ENCODE results near the gene MYO15B.
"Not testable (repeated sequence)": the region's sequence is repeated elsewhere in the genome, so short reads cannot be mapped to it uniquely, and the experiment has no call there.

The MYO15B gene

DNA sequence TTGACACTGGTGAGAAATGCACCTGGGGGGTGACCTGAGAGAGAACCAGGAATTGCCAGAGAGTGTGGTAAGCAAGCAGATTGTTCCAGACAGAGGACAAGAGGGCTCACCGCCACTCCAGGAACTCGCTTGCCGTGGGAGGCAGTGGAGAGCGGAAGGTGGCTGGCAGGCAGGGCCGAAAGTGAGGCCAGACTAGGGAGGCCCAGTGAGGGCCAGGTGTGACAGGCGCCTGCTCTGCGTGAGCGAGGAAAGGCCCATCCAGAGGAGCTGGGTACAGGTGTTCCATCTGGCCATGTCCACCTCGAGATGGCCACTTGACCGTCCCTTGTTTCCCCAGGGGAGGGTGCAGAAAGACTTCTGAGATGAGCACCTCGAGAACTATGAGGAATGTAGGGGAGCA lies 11.9 kb upstream of the MYO15B start:
- no peak for TF ChIP-seq CTCF (IDR thresholded peaks at IDR 0.05; ENCODE audit: low read depth, low read length)
- Histone ChIP-seq H3K27ac (no peak overlapping the region), H3K9me3 (ENCODE audit: severe bottlenecking) (peaks cover 5% of the 10 kb centered on the region), H3K4me3 (ENCODE audit: low read depth, low read length) (no peak overlapping the region), H3K36me3 (peaks cover 48% of the 10 kb centered on the region), H3K27me3 (ENCODE audit: insufficient read depth, low read depth, severe bottlenecking) (no peaks in the 10 kb centered on the region)
- DNase-seq, result no peak

GRCh38 chr17:75576661-75577060 lies 10.9 kb upstream of the MYO15B start:
- H3K27me3 ChIP-seq (ENCODE audit: insufficient read depth, low read depth, severe bottlenecking), result no peaks in the 10 kb centered on the region
- peaks cover 40% of the 10 kb centered on the region for H3K36me3 ChIP-seq
- no peak overlapping the region for H3K4me3 ChIP-seq (ENCODE audit: low read depth, low read length)
- H3K27ac ChIP-seq, result no peak overlapping the region
- no peak for DNase-seq
- H3K9me3 ChIP-seq (ENCODE audit: severe bottlenecking), result peaks cover 14% of the 10 kb centered on the region
- no peak for TF ChIP-seq CTCF (IDR thresholded peaks at IDR 0.05; ENCODE audit: low read depth, low read length)

DNA sequence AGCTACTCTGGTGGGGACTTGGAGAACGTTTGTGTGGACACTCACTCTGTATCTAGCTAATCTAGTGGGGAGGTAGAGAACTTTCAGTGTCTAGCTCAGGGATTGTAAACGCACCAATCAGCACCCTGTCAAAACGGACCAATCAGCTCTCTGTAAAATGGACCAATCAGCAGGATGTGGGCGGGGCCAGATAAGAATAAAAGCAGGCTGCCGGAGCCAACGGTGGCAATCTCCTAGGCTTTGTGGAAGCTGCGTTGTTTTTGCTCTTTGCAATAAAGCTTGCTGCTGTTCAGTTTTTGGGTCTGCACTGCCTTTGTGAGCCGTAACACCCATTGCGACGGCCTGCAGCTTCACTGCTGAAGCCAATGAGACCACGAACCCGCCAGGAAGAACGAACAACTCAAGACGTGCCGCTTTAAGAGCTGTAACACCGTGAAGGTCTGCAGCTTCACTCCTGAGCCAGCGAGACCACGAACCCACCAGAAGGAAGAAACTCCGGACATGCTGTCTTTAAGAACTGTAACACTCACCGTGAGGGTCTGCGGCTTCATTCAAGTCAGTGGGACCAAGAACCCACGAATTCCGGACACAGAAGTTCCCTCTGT lies 6.4 kb upstream of the MYO15B start:
- not testable (repeated sequence) for H3K4me3 ChIP-seq (ENCODE audit: low read depth, low read length); DNase-seq; H3K36me3 ChIP-seq; H3K27me3 ChIP-seq (ENCODE audit: insufficient read depth, low read depth, severe bottlenecking)
- Histone ChIP-seq H3K27ac (peak overlapping the region; percentile 23; the same call in 1 of the 2 replicates), H3K9me3 (ENCODE audit: severe bottlenecking) (peaks cover 14% of the 10 kb centered on the region)

DNA sequence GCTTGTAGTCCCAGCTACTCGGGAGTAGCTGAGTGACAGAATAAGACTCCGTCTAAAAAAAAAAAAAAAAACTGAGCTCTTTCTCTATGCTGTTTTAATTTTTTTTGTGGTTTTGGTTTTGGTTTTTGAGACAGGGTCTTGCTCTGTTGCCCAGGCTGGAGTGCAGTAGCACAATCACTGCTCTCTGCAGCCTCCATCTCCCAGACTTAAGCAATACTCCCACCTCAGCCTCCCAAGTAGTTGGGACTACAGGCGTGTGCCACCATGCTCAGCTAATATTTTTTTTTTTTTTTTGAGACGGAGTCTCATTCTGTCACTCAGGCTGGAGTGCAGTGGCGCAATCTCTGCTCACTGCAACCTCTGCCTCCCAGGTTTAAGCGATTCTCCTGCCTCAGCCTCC lies 4.4 kb upstream of the MYO15B start:
- not testable (repeated sequence) for H3K36me3 ChIP-seq; DNase-seq; H3K27ac ChIP-seq; H3K27me3 ChIP-seq (ENCODE audit: insufficient read depth, low read depth, severe bottlenecking); H3K4me3 ChIP-seq (ENCODE audit: low read depth, low read length)
- H3K9me3 ChIP-seq (ENCODE audit: severe bottlenecking), result peaks cover 14% of the 10 kb centered on the region

- Histone ChIP-seq H3K27me3 (ENCODE audit: insufficient read depth, low read depth, severe bottlenecking) (no peaks in the 10 kb centered on the region), H3K4me3 (ENCODE audit: low read depth, low read length) (no peak overlapping the region), H3K27ac (no peak overlapping the region; the same call in 1 of the 2 replicates), H3K36me3 (no peaks in the 10 kb centered on the region), H3K9me3 (ENCODE audit: severe bottlenecking) (peaks cover 14% of the 10 kb centered on the region)
- TF ChIP-seq CTCF (IDR thresholded peaks at IDR 0.05; ENCODE audit: low read depth, low read length), result no peak
- DNase-seq, result no peak
Observed at GRCh38 chr17:75584849-75585175, 2.8 kb upstream of the MYO15B start.

DNA sequence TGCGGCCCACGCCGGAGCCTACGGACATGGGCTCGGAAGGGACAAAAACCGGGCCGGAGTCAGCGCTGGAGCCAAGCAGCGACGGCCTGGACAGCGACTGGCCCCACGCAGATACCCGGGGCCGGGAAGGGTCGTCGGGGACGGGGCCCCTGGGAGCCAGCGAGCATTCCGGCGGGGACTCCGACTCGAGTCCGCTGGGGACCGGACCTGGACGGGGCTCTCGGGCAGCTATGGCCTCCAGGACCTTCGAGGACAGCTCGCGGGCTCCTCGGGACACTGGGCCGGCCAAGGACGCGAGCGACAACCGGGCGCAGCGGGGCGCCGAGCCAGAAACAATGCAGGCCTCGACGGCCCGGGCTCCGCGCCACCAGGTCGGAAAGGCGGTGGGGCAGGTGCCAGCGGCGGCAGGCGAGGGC lies 1.0 kb downstream of the MYO15B start:
- DNase-seq, result no peak
- Histone ChIP-seq H3K27ac (peak overlapping the region; percentile 59), H3K9me3 (ENCODE audit: severe bottlenecking) (no peaks in the 10 kb centered on the region), H3K4me3 (ENCODE audit: low read depth, low read length) (no peak overlapping the region), H3K27me3 (ENCODE audit: insufficient read depth, low read depth, severe bottlenecking) (no peaks in the 10 kb centered on the region), H3K36me3 (no peaks in the 10 kb centered on the region)
- TF ChIP-seq CTCF (IDR thresholded peaks at IDR 0.05; ENCODE audit: low read depth, low read length), result no peak

Measured in WERI-Rb-1 (cell line).